HepG2 (cell line): ENCODE measurements around the gene NUDT8. TPM values are rescaled to one million over a fixed set of nuclear protein-coding genes. Genes with fewer than 3 reads are reported as not detected.
A peak's percentile ranks its signal among the peaks of the same experiment; 100 is the strongest.

Experiments used
- BRCA1 ChIP-seq: sonication (generic); formaldehyde crosslinking; IDR thresholded peaks from 2 replicates; pipeline ENCODE4 v1.4.0; 2020; ENCODE audit warnings: missing genetic modification reagents
- FIP1L1 ChIP-seq: fragments of 200-400 bp; formaldehyde crosslinking; IDR thresholded peaks from 2 replicates; pipeline ENCODE4 v1.6.1; 2018; ENCODE audit warnings: low read depth, mild to moderate bottlenecking, low read length, moderate library complexity, borderline replicate concordance; ENCODE audit not compliant: insufficient read depth
- GTF3A ChIP-seq: sonication (generic); formaldehyde crosslinking; conservative IDR thresholded peaks from 2 replicates; pipeline ENCODE4 v1.4.0; 2020; ENCODE audit warnings: mild to moderate bottlenecking, missing genetic modification reagents
- KDM5B ChIP-seq: sonication (generic); formaldehyde crosslinking; IDR thresholded peaks from 2 replicates; pipeline ENCODE4 v1.4.0; 2020; ENCODE audit warnings: missing genetic modification reagents, mild to moderate bottlenecking, borderline replicate concordance
- MED1 ChIP-seq: sonication (generic); formaldehyde crosslinking; IDR thresholded peaks from 2 replicates; pipeline ENCODE4 v1.4.0; 2020; ENCODE audit warnings: missing genetic modification reagents
- MEF2D ChIP-seq: sonication (generic); formaldehyde crosslinking; IDR thresholded peaks from 2 replicates; pipeline ENCODE4 v1.5.1; 2020; ENCODE audit warnings: mild to moderate bottlenecking, missing genetic modification reagents
- MXD4 ChIP-seq: IDR thresholded peaks from 2 replicates; pipeline ENCODE4 v1.6.1; 2016; ENCODE audit warnings: mild to moderate bottlenecking, missing biosample characterization, missing genetic modification reagents
- NFE2L2 ChIP-seq: fragments of 150-350 bp; IDR thresholded peaks from 2 replicates; pipeline ENCODE4 v1.6.1; 2014; ENCODE audit warnings: low read length
- PHF5A ChIP-seq: IDR thresholded peaks from one replicate; pipeline ENCODE4 v1.6.1; 2018; ENCODE audit warnings: low read depth, missing genetic modification reagents; ENCODE audit not compliant: unreplicated experiment
- RAD21 ChIP-seq: fragments of 450-650 bp; formaldehyde crosslinking; IDR thresholded peaks from 2 replicates; pipeline ENCODE4 v1.5.0; 2020; ENCODE audit warnings: mild to moderate bottlenecking
- RBM22 ChIP-seq: fragments of 200-400 bp; formaldehyde crosslinking; optimal IDR thresholded peaks from 2 replicates; pipeline ENCODE3; 2017; ENCODE audit warnings: mild to moderate bottlenecking, low read length, moderate library complexity
- RFX5 ChIP-seq: IDR thresholded peaks from 2 replicates; pipeline ENCODE4 v1.6.1; 2011; ENCODE audit warnings: low read depth, low read length, improper control_type of control experiment
- TBX2 ChIP-seq: sonication (generic); formaldehyde crosslinking; IDR thresholded peaks from 2 replicates; pipeline ENCODE4 v1.5.0; 2020; ENCODE audit warnings: missing genetic modification reagents, mild to moderate bottlenecking, borderline replicate concordance
- TBX3 ChIP-seq: fragments of 450-650 bp; IDR thresholded peaks from 2 replicates; pipeline ENCODE4 v1.6.1; 2017; ENCODE audit warnings: antibody characterized with exemption, mild to moderate bottlenecking, inconsistent platforms, borderline replicate concordance
- TGIF2 ChIP-seq: IDR thresholded peaks from 2 replicates; pipeline ENCODE4 v1.6.1; 2016; ENCODE audit warnings: control low read depth, missing compliant biosample characterization
- ZNF124 ChIP-seq: sonication (generic); formaldehyde crosslinking; IDR thresholded peaks from 2 replicates; pipeline ENCODE4 v1.4.0; 2020; ENCODE audit warnings: missing genetic modification reagents
- ZNF235 ChIP-seq: sonication (generic); formaldehyde crosslinking; IDR thresholded peaks from 2 replicates; pipeline ENCODE4 v1.8.1; 2023; ENCODE audit warnings: mild to moderate bottlenecking, missing genetic modification reagents, borderline replicate concordance
- ZNF296 ChIP-seq: sonication (generic); formaldehyde crosslinking; conservative IDR thresholded peaks from 2 replicates; pipeline ENCODE4 v1.5.0; 2020; ENCODE audit warnings: mild to moderate bottlenecking, missing genetic modification reagents
- ZNF768 ChIP-seq: sonication (generic); formaldehyde crosslinking; IDR thresholded peaks from 2 replicates; pipeline ENCODE4 v1.4.0; 2020; ENCODE audit warnings: missing genetic modification reagents
- ZSCAN25 ChIP-seq: sonication (generic); formaldehyde crosslinking; IDR thresholded peaks from 2 replicates; pipeline ENCODE4 v1.8.0; 2022; ENCODE audit warnings: mild to moderate bottlenecking, missing genetic modification reagents
- polyA plus RNA-seq, 8 experiments: library from polyadenylated mRNA; depleted of rRNA in 3 of 8; stranded (reverse) in 7 of 8; unstranded in 1 of 8; fragments of >200 nt; fragmentation: Illumina TruSeq in 4 of 8; extraction: Trizol in 4 of 8; gene quantifications; 2 replicates each; pipeline versions ENCODE4 v1.2.1 to v1.2.3, GENCODE V29; 2011 to 2016; ENCODE audit warnings: low read depth in 4 of 8, missing spikeins in 1 of 8, mixed read lengths in 1 of 8; ENCODE audit not compliant: insufficient read depth in 1 of 8
- total RNA-seq, 5 experiments: library from RNA; depleted of rRNA; stranded (reverse); fragments of >200 nt; fragmentation: Illumina TruSeq; extraction: Trizol; gene quantifications; 2 replicates each; pipeline ENCODE4 v1.2.3, GENCODE V29; 2016; ENCODE audit warnings: low read depth in 1 of 5
- TF ChIP-seq, protein P1 (sequence below): sonication (generic); formaldehyde crosslinking; IDR thresholded peaks from 2 replicates; pipeline ENCODE4 v1.9.0; 2021; ENCODE audit warnings: mild to moderate bottlenecking, missing genetic modification reagents
- TF ChIP-seq, protein P2 (sequence below): sonication (generic); formaldehyde crosslinking; IDR thresholded peaks from 2 replicates; pipeline ENCODE4 v1.4.0; 2020; ENCODE audit warnings: missing genetic modification reagents

The NUDT8 gene
- total and polyA plus RNA-seq, 2 of the 13 experiments (the other 11 are each of a cell fraction or from before 2014, with no cell fraction given), result 6.7 to 25.8 TPM

DNA sequence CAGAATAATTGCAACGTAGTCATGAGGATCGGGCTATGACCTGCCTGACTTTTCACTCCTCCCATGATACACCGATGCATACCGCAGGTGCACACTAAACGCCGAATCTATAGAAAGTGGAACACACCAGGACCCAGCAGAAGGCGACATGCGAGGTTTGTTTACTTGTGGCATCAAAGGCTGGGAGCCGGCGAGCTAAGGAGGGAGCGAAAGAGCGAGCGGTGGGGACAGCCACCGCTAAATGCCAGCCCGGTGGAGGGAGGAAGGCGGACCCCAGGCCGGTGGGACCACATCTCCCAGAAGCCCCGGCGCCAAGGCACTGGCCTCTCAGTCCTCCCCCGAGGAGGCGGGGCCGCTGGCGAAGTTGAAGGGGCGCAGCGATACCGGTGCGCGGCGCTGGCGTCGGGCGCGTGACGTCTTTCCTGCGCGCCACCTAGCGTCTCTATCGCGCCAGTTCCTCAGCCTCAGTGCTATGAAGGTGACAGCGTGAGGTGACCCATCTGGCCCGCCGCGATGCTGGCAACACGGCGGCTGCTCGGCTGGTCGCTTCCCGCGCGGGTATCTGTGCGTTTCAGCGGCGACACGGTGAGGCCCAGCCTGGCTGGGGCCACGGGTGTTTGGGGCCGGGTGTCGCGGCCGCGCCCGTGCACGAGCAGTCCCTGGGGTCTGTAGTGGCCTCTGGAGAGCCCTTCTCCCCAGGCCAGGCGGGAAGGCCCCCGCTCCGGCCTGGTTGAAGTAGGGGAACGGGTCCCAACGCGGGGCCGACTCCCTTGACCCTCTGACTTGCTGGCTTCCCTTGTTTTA is 23.0 kb downstream of the NUDT8 start, which contains the start of gene NDUFV1 (continued):
- TF ChIP-seq, protein P1, sequence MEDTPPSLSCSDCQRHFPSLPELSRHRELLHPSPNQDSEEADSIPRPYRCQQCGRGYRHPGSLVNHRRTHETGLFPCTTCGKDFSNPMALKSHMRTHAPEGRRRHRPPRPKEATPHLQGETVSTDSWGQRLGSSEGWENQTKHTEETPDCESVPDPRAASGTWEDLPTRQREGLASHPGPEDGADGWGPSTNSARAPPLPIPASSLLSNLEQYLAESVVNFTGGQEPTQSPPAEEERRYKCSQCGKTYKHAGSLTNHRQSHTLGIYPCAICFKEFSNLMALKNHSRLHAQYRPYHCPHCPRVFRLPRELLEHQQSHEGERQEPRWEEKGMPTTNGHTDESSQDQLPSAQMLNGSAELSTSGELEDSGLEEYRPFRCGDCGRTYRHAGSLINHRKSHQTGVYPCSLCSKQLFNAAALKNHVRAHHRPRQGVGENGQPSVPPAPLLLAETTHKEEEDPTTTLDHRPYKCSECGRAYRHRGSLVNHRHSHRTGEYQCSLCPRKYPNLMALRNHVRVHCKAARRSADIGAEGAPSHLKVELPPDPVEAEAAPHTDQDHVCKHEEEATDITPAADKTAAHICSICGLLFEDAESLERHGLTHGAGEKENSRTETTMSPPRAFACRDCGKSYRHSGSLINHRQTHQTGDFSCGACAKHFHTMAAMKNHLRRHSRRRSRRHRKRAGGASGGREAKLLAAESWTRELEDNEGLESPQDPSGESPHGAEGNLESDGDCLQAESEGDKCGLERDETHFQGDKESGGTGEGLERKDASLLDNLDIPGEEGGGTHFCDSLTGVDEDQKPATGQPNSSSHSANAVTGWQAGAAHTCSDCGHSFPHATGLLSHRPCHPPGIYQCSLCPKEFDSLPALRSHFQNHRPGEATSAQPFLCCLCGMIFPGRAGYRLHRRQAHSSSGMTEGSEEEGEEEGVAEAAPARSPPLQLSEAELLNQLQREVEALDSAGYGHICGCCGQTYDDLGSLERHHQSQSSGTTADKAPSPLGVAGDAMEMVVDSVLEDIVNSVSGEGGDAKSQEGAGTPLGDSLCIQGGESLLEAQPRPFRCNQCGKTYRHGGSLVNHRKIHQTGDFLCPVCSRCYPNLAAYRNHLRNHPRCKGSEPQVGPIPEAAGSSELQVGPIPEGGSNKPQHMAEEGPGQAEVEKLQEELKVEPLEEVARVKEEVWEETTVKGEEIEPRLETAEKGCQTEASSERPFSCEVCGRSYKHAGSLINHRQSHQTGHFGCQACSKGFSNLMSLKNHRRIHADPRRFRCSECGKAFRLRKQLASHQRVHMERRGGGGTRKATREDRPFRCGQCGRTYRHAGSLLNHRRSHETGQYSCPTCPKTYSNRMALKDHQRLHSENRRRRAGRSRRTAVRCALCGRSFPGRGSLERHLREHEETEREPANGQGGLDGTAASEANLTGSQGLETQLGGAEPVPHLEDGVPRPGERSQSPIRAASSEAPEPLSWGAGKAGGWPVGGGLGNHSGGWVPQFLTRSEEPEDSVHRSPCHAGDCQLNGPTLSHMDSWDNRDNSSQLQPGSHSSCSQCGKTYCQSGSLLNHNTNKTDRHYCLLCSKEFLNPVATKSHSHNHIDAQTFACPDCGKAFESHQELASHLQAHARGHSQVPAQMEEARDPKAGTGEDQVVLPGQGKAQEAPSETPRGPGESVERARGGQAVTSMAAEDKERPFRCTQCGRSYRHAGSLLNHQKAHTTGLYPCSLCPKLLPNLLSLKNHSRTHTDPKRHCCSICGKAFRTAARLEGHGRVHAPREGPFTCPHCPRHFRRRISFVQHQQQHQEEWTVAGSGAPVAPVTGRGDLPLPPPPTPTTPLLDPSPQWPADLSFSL, result no peak
- TF ChIP-seq ZNF124 (CRISPR knock-in tag) (0 out of 2 replicates have a peak, but pooled peaks have one; percentile 38), MEF2D (CRISPR knock-in tag) (peak; percentile 35; the same call in 1 of the 2 replicates), FIP1L1 (no peak), PHF5A (CRISPR knock-in tag) (no peak), GTF3A (0 out of 2 replicates have a peak, but pooled peaks have one; percentile 88), TGIF2 (CRISPR knock-in tag) (peak; percentile 90; the same call in 1 of the 2 replicates), MXD4 (CRISPR knock-in tag) (peak; percentile 70; the same call in 1 of the 2 replicates), TBX2 (peak; percentile 89), NFE2L2 (no peak), ZNF296 (CRISPR knock-in tag) (no peak), ZSCAN25 (peak; percentile 45; the same call in 1 of the 2 replicates), RBM22 (no peak), ZNF768 (no peak), KDM5B (peak; percentile 42; the same call in 1 of the 2 replicates), ZNF235 (no peak), RFX5 (peak; percentile 49; the same call in 1 of the 2 replicates), MED1 (CRISPR knock-in tag) (peak; percentile 63; the same call in 1 of the 2 replicates), TBX3 (peak; percentile 43; the same call in 1 of the 2 replicates), RAD21 (CRISPR knock-in tag) (peak; percentile 68), BRCA1 (no peak)
- TF ChIP-seq, protein P2, sequence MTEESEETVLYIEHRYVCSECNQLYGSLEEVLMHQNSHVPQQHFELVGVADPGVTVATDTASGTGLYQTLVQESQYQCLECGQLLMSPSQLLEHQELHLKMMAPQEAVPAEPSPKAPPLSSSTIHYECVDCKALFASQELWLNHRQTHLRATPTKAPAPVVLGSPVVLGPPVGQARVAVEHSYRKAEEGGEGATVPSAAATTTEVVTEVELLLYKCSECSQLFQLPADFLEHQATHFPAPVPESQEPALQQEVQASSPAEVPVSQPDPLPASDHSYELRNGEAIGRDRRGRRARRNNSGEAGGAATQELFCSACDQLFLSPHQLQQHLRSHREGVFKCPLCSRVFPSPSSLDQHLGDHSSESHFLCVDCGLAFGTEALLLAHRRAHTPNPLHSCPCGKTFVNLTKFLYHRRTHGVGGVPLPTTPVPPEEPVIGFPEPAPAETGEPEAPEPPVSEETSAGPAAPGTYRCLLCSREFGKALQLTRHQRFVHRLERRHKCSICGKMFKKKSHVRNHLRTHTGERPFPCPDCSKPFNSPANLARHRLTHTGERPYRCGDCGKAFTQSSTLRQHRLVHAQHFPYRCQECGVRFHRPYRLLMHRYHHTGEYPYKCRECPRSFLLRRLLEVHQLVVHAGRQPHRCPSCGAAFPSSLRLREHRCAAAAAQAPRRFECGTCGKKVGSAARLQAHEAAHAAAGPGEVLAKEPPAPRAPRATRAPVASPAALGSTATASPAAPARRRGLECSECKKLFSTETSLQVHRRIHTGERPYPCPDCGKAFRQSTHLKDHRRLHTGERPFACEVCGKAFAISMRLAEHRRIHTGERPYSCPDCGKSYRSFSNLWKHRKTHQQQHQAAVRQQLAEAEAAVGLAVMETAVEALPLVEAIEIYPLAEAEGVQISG (CRISPR knock-in tag), result peak; percentile 94
